ENCODE data around the gene RAD18. TPM values are rescaled to one million over a fixed set of nuclear protein-coding genes. Genes with fewer than 3 reads are reported as not detected.

Gene RAD18, protein sequence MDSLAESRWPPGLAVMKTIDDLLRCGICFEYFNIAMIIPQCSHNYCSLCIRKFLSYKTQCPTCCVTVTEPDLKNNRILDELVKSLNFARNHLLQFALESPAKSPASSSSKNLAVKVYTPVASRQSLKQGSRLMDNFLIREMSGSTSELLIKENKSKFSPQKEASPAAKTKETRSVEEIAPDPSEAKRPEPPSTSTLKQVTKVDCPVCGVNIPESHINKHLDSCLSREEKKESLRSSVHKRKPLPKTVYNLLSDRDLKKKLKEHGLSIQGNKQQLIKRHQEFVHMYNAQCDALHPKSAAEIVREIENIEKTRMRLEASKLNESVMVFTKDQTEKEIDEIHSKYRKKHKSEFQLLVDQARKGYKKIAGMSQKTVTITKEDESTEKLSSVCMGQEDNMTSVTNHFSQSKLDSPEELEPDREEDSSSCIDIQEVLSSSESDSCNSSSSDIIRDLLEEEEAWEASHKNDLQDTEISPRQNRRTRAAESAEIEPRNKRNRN
- 10 to 100 TPM; 47.4 to 50.3 TPM for total RNA-seq

DNA sequence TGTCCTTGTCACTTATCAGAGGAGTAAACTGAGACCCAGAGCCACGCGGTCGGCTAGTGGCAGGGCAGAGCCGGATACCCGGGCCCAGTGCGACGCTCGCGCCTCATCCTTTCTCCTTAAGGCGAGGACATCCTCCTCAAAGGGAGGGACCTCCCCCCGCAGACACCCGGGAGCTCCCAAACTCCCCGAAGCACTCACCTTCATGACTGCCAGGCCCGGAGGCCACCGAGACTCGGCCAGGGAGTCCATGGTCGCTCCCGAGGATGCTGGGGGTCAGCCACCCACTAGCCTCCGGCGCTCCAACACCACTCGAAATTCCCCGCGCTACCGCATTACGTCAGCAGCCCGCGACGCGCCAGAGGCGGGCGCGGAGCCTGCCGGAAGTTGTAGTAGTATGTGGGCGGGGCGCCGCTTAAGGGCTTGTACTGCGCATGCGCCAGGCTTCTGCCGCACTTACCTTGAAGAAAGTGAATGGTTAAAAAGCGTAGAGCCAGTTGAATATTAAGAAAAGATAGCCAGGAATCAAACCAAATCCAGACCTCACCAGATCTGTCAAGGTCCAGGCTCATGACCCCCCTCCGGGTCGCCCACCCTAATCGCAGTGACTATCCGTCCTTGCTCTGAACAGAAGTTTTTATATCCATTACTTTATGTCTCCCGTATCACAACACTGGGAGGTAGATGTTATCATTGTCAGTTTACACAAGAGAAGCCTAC lies at the start of gene RAD18:
RAD18 (minus strand) TSS at position 336 of the 717 bp plus-strand sequence; CDS start at position 249, 87 bp downstream.
- intact Hi-C loops (cut with micrococcal nuclease) = no loop called here
- peak; percentile 93 for ATAC-seq
- peaks cover 32% of the 10 kb centered on the region for H3K4me1 Mint-ChIP-seq (ENCODE audit: low read depth)
- peaks cover 27% of the 10 kb centered on the region for H3K36me3 Mint-ChIP-seq (ENCODE audit: low read depth)
- peak; percentile 95 for DNase-seq
- no peaks in the 10 kb centered on the region for H3K9me3 Mint-ChIP-seq
- peaks cover under 1% of the 10 kb centered on the region for H3K27me3 Mint-ChIP-seq
- ChIA-PET POLR2A (interaction anchor here (0.6 to 1.8 kb wide), 6 partner anchors 8 to 399 kb away, joined by 3 to 6 read pairs (median 4); partner anchors contain the start of gene THUMPD3), CTCF (interaction anchor here (1.2 to 1.6 kb wide), 3 partner anchors 8 to 339 kb away, joined by 3 to 5 read pairs (median 5); no protein-coding TSS in a partner anchor)
- TF ChIP-seq, protein P1, sequence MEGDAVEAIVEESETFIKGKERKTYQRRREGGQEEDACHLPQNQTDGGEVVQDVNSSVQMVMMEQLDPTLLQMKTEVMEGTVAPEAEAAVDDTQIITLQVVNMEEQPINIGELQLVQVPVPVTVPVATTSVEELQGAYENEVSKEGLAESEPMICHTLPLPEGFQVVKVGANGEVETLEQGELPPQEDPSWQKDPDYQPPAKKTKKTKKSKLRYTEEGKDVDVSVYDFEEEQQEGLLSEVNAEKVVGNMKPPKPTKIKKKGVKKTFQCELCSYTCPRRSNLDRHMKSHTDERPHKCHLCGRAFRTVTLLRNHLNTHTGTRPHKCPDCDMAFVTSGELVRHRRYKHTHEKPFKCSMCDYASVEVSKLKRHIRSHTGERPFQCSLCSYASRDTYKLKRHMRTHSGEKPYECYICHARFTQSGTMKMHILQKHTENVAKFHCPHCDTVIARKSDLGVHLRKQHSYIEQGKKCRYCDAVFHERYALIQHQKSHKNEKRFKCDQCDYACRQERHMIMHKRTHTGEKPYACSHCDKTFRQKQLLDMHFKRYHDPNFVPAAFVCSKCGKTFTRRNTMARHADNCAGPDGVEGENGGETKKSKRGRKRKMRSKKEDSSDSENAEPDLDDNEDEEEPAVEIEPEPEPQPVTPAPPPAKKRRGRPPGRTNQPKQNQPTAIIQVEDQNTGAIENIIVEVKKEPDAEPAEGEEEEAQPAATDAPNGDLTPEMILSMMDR (IDR thresholded peaks at IDR 0.05) = no peak
- peak within 1 kb of the TSS; percentile 84 for H3K4me3 Mint-ChIP-seq
- peak within 1 kb of the TSS; percentile 95 for H3K27ac Mint-ChIP-seq

DNA sequence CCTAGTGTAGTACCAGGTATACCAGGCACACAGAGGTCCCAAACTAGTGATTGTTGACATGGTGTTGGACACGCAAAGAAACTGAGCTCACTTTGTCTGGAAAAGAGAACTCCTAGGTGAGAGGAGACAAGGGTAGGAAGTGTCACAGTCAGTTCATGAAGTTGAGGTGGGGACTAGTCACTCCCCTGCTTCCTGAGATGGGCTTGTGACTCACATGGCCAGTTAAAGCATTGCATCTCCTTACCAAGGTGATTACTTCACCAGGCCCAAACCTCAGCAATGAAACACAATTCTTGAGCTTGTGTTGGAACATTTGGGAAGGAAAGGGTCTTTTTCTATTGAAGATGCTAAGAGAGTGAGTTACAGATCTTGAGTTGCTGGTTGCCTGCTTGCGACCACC lies 49.2 kb upstream of the RAD18 start:
- CTCF ChIA-PET = interaction anchor here (0.8 to 3.6 kb wide), 3 partner anchors 12 to 290 kb away, joined by 3 to 28 read pairs (median 3); no protein-coding TSS in a partner anchor
- Mint-ChIP-seq H3K36me3 (ENCODE audit: low read depth) (no peaks in the 10 kb centered on the region), H3K27me3 (no peaks in the 10 kb centered on the region), H3K4me3 (no peak overlapping the region), H3K27ac (no peak overlapping the region), H3K4me1 (ENCODE audit: low read depth) (peaks cover 9% of the 10 kb centered on the region), H3K9me3 (no peaks in the 10 kb centered on the region)
- no peak for DNase-seq
- intact Hi-C loops (cut with micrococcal nuclease) = no loop called here
- TF ChIP-seq, protein P1 (IDR thresholded peaks at IDR 0.05) = no peak
- ATAC-seq = peak; percentile 51
- POLR2A ChIA-PET = interaction anchor here (1.2 kb wide), 1 partner anchor 12 kb away, joined by 3 read pairs; no protein-coding TSS in a partner anchor

DNA sequence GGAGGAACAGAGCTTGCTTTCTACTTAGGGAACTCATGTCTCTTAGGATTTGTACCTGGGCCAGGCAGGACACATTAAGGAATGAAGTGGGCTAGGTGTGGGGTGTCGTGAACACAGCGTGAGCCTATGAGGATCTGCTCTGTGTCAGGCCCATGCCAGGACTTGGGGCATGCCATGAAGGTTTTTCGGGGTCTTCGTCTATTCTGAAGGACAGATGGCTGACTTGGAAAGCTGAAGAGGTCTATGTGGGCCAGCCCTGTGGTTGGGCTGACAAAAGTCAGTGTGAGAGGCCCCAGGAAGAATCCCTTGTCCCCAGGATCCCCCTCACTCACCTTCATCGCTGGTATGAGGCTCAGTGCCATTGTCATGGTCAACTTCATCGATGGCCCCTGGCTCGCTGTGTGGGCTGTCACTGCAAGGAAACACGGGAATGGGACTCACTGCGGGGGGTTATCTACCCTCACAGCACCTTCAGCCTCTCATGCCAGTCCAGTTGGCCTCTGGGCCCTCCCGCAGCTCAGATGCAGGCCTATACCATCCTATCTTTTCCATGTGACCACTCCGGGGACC lies 46.8 kb upstream of the RAD18 start:
- DNase-seq = no peak
- Mint-ChIP-seq H3K36me3 (ENCODE audit: low read depth) (no peaks in the 10 kb centered on the region), H3K27me3 (no peaks in the 10 kb centered on the region), H3K4me3 (no peak overlapping the region), H3K9me3 (no peaks in the 10 kb centered on the region), H3K4me1 (ENCODE audit: low read depth) (peaks cover 9% of the 10 kb centered on the region), H3K27ac (no peak overlapping the region)
- intact Hi-C loops (cut with micrococcal nuclease) = no loop called here
- POLR2A ChIA-PET = no interaction called here
- ATAC-seq = no peak
- CTCF ChIA-PET = no interaction called here
- TF ChIP-seq, protein P1 (IDR thresholded peaks at IDR 0.05) = no peak

DNA sequence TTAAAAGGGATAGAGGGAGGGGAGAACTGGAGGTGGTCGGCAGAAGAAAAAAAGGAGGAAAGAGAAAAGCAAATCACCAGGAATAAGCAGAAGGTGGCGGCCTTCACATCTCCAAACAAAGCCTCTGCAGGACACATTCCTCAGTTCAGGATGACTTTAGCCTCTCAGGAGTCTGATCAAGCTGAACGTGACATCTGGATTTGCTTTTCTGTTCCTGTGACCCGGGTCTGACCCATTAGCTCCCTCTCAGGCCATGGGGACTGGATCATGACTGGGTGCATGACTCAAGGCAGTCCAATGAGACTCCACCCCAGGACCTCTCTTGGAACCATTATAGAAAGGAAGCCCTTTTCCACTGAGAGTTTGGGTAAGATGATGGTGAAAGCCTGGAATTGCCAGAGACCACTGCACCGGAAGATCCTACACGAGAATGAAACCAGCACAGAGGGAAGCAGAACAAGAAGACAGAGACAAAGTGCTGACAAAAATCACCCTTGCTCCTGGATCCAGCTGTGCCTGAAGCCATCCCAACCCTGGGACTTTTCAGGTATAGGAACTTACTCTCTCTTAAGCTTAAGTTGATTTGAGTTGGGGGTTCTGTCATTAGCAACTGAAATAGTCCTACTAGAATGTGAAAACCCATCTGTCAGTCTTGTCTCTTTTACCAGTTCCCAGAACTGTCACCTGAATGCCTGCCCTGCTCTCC lies 45.4 kb upstream of the RAD18 start:
- POLR2A ChIA-PET = no interaction called here
- H3K36me3 Mint-ChIP-seq (ENCODE audit: low read depth) = no peaks in the 10 kb centered on the region
- intact Hi-C loops (cut with micrococcal nuclease) = no loop called here
- H3K27me3 Mint-ChIP-seq = no peaks in the 10 kb centered on the region
- DNase-seq (no peak), ATAC-seq (no peak)
- TF ChIP-seq, protein P1 (IDR thresholded peaks at IDR 0.05) = no peak
- no peak overlapping the region for H3K4me3 Mint-ChIP-seq
- peaks cover 9% of the 10 kb centered on the region for H3K4me1 Mint-ChIP-seq (ENCODE audit: low read depth)
- CTCF ChIA-PET = no interaction called here
- H3K9me3 Mint-ChIP-seq = no peaks in the 10 kb centered on the region
- no peak overlapping the region for H3K27ac Mint-ChIP-seq
